HepG2 (cell line): Measurements from ENCODE around the gene MFN2. TPM values are rescaled to one million over a fixed set of nuclear protein-coding genes. Genes with fewer than 3 reads are reported as not detected.

Experiments
- ATAC-seq: fragments of 200-7000 bp; cut with Tn5 transposase; 3 replicates; pipeline ENCODE4 v1.9.1; 2020; ENCODE audit warnings: mild to moderate bottlenecking, moderate library complexity
- BruUV-seq: library from RNA; stranded (reverse); fragments of 400-500 nt; replicated peaks from 2 replicates; lab custom pipeline; 2021; lab: Mats Ljungman, UMichigan
- CTCF ChIA-PET: fragments of 300-600 bp; formaldehyde crosslinking; extraction: SDS; loops from one replicate; lab custom pipeline; 2021; ENCODE audit warnings: low total read pairs, inconsistent platforms, low intra/inter-chr PET ratio; lab: Yijun Ruan, JAX
- POLR2A ChIA-PET: fragments of 350-600 bp; sonication (Branson Sonifier 250); formaldehyde crosslinking; loops from one replicate; lab custom pipeline; 2020; ENCODE audit warnings: antibody characterized with exemption, inconsistent platforms; lab: Yijun Ruan, JAX
- DNase-seq: peaks from one replicate; pipeline ENCODE4 v3.0.0-alpha.2; 2015; ENCODE audit warnings: low spot score
- FAIRE-seq: peaks from 3 replicates; lab custom pipeline; 2011; peaks lifted over from hg19 to GRCh38; lab: Jason Lieb, UNC
- H2AFZ ChIP-seq: one replicate; pipeline ENCODE4 v1.6.1; 2011; ENCODE audit warnings: low read length, inconsistent platforms
- H3K27ac ChIP-seq: fragments of 300-600 bp; 3 replicates; pipeline ENCODE4 v1.8.0; 2011; ENCODE audit warnings: mixed run types, mild to moderate bottlenecking, mixed read lengths, low read length, inconsistent platforms; ENCODE audit not compliant: insufficient read depth; ENCODE audit errors: extremely low read length
- H3K27me3 ChIP-seq, 2 experiments: fragments of 200-600 bp in 1 of 2; 2 replicates in 1 of 2; 3 replicates in 1 of 2; pipeline versions ENCODE4 v1.6.0 to v1.8.0; 2011; ENCODE audit warnings: low read length in 2 of 2, mild to moderate bottlenecking in 2 of 2, moderate library complexity in 2 of 2, inconsistent platforms in 1 of 2; ENCODE audit not compliant: insufficient read depth in 2 of 2, control insufficient read depth in 1 of 2
- H3K36me3 ChIP-seq, 2 experiments: fragments of 200-600 bp in 1 of 2; replicated peaks in 1 of 2; 2 replicates in 1 of 2; 3 replicates in 1 of 2; pipeline versions ENCODE4 v1.5.1 to v1.8.0; 2011; ENCODE audit warnings: low read length in 2 of 2, inconsistent platforms in 1 of 2; ENCODE audit not compliant: insufficient read depth in 2 of 2, control insufficient read depth in 1 of 2
- H3K4me1 ChIP-seq: 2 replicates; pipeline ENCODE4 v1.5.1; 2012; ENCODE audit warnings: low read length, inconsistent platforms; ENCODE audit not compliant: insufficient read depth
- H3K4me2 ChIP-seq: 2 replicates; pipeline ENCODE4 v1.6.0; 2011; ENCODE audit warnings: low read depth, low read length, inconsistent platforms
- H3K4me3 ChIP-seq, 3 experiments: fragments of 200-600 bp in 1 of 3; sonication (generic), shearing (Covaris generic) in 1 of 3; replicated peaks in 1 of 3; 2 replicates each; pipeline ENCODE4 v1.5.1; 2011 to 2016; ENCODE audit warnings: low read length in 3 of 3, inconsistent platforms in 2 of 3, low read depth in 2 of 3, mild to moderate bottlenecking in 2 of 3, control low read depth in 1 of 3, mixed read lengths in 1 of 3; ENCODE audit not compliant: insufficient read depth in 1 of 3
- H3K79me2 ChIP-seq: one replicate; pipeline ENCODE4 v1.6.1; 2011; ENCODE audit warnings: low read length, inconsistent platforms; ENCODE audit not compliant: insufficient read depth
- H3K9ac ChIP-seq: 2 replicates; pipeline ENCODE4 v1.6.0; 2011; ENCODE audit warnings: mild to moderate bottlenecking, low read depth, low read length, inconsistent platforms; ENCODE audit not compliant: insufficient read depth
- H3K9me3 ChIP-seq: 2 replicates; pipeline ENCODE4 v1.5.1; 2012; ENCODE audit warnings: mild to moderate bottlenecking, low read length
- H4K20me1 ChIP-seq: 2 replicates; pipeline ENCODE4 v1.6.0; 2011; ENCODE audit warnings: inconsistent platforms, mild to moderate bottlenecking, low read length, moderate library complexity; ENCODE audit not compliant: insufficient read depth
- RARA ChIP-seq: IDR thresholded peaks from 2 replicates; pipeline ENCODE4 v1.6.1; 2016; ENCODE audit warnings: missing genetic modification reagents, missing compliant biosample characterization
- RFX5 ChIP-seq: IDR thresholded peaks from 2 replicates; pipeline ENCODE4 v1.6.1; 2011; ENCODE audit warnings: low read depth, low read length, improper control_type of control experiment
- SPEN ChIP-seq: sonication (generic); formaldehyde crosslinking; IDR thresholded peaks from 2 replicates; pipeline ENCODE4 v1.5.1; 2020; ENCODE audit warnings: low read depth, mild to moderate bottlenecking, missing genetic modification reagents
- THAP9 ChIP-seq: sonication (generic); formaldehyde crosslinking; IDR thresholded peaks from 2 replicates; pipeline ENCODE4; 2020; ENCODE audit warnings: missing genetic modification reagents, mild to moderate bottlenecking, borderline replicate concordance
- TP53 ChIP-seq: sonication (generic); formaldehyde crosslinking; conservative IDR thresholded peaks from 2 replicates; pipeline ENCODE4 v1.4.0; 2020; ENCODE audit warnings: missing genetic modification reagents
- U2AF1 ChIP-seq: fragments of 200-400 bp; formaldehyde crosslinking; optimal IDR thresholded peaks from 2 replicates; pipeline ENCODE3; 2017; ENCODE audit warnings: mild to moderate bottlenecking, low read depth, low read length
- ZBTB20 ChIP-seq: sonication (generic); formaldehyde crosslinking; IDR thresholded peaks from 2 replicates; pipeline ENCODE4 v1.8.1; 2023; ENCODE audit warnings: missing genetic modification reagents, low read depth, mild to moderate bottlenecking, borderline replicate concordance
- WGBS: methylation state at CpG from one replicate; pipeline ENCODE4 v1.1.6; 2017; ENCODE audit warnings: low lambda C conversion rate; 5-methylcytosine and 5-hydroxymethylcytosine counted together
- in situ Hi-C: cut with HindIII; loops from 2 replicates; pipeline ENCODE4 v1.10.0; 2017; ENCODE audit warnings: low pct_unique_long_range_greater_than_20kb; ENCODE audit not compliant: extremely low pct_ligation_motif_present
- intact Hi-C: fragments of 100-400 bp; cut with micrococcal nuclease; formaldehyde crosslinking; loops from one replicate; pipeline ENCODE4 v1.10.0; 2022; ENCODE audit not compliant: unreplicated experiment
- polyA plus RNA-seq, 8 experiments: library from polyadenylated mRNA; depleted of rRNA in 3 of 8; stranded (reverse) in 7 of 8; unstranded in 1 of 8; fragments of >200 nt; fragmentation: Illumina TruSeq in 4 of 8; extraction: Trizol in 4 of 8; gene quantifications; 2 replicates each; pipeline versions ENCODE4 v1.2.1 to v1.2.3, GENCODE V29; 2011 to 2016; ENCODE audit warnings: low read depth in 4 of 8, missing spikeins in 1 of 8, mixed read lengths in 1 of 8; ENCODE audit not compliant: insufficient read depth in 1 of 8
- total RNA-seq, 5 experiments: library from RNA; depleted of rRNA; stranded (reverse); fragments of >200 nt; fragmentation: Illumina TruSeq; extraction: Trizol; gene quantifications; 2 replicates each; pipeline ENCODE4 v1.2.3, GENCODE V29; 2016; ENCODE audit warnings: low read depth in 1 of 5

MFN2 gene
- total and polyA plus RNA-seq, 2 of the 13 experiments (the other 11 are each of a cell fraction or from before 2014, with no cell fraction given) = 38.7 to 60.9 TPM

DNA sequence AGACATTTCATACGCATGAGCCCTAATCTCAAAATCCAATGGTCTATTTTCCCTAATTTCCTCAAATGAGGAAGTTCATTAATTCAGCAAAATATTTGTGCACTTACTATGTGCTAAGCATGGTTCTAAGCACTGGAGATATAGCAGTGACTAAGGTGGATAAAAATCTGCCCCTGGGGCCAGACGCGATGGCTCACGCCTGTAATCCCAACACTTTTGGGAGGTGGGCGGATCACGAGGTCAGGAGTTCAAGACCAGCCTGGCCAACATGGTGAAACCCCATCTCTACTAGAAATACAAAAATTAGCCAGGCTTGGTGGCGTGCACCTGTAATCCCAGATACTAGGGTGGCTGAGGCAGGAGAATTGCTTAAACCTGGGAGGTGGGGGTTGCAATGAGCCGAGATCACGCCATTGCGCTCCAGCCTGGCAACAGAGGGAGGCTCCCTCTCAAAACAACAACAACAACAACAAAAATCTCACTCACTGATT, 34.8 kb downstream of the MFN2 start:
- Histone ChIP-seq H3K4me2 (no peak overlapping the region), H3K4me3 (no peak overlapping the region), H3K79me2 (peaks cover 3% of the 10 kb centered on the region), H3K9ac (no peak overlapping the region)
- DNase-seq = no peak
- no TSS peak for BruUV-seq
- TF ChIP-seq TP53 (no peak), U2AF1 (no peak), SPEN (CRISPR knock-in tag) (no peak), THAP9 (no peak), RFX5 (no peak), RARA (no peak), ZBTB20 (no peak)
- TF ChIP-seq, all 625 proteins: peak for 0
- ATAC-seq = no peak
- in situ Hi-C loops (no loop called here), intact Hi-C loops (no loop called here)
- Histone ChIP-seq H3K27ac (no peak overlapping the region), H3K27me3 (no peaks in the 10 kb centered on the region), H3K9me3 (no peaks in the 10 kb centered on the region), H3K4me1 (peaks cover 1% of the 10 kb centered on the region; the same call in 1 of the 2 replicates), H2AFZ (no peak overlapping the region), H4K20me1 (no peaks in the 10 kb centered on the region), H3K36me3 (peaks cover 18 to 29% of the 10 kb centered on the region in 2 experiments)
- WGBS = 94% methylated on average over 10 of the region's 10 CpGs
- ChIA-PET POLR2A (no interaction called here), CTCF (no interaction called here)
- FAIRE-seq = no peak
